Hypothalamus (tissue), 51 donors: ENCODE measurements around the gene SLC25A18.
"Not testable (repeated sequence)": the region's sequence is repeated elsewhere in the genome, so short reads cannot be mapped to it uniquely, and the experiment has no call there.

Source experiments
- DNase-seq, 51 donors: peaks; one replicate each; lab custom pipeline; 2025; lab: John Stamatoyannopoulos, UW

The SLC25A18 gene, protein sequence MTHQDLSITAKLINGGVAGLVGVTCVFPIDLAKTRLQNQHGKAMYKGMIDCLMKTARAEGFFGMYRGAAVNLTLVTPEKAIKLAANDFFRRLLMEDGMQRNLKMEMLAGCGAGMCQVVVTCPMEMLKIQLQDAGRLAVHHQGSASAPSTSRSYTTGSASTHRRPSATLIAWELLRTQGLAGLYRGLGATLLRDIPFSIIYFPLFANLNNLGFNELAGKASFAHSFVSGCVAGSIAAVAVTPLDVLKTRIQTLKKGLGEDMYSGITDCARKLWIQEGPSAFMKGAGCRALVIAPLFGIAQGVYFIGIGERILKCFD

GRCh38 chr22:17562906-17563870 is at the start of gene SLC25A18:
SLC25A18 (plus strand) TSS chr22:17563498; CDS start chr22:17579945, 16,447 bp downstream.
- peak in 38 of 51 donors; percentile 23 to 81 (median 56) for DNase-seq

- no peak for DNase-seq
These were observed 49.7 kb upstream of the SLC25A18 start for GRCh38 chr22:17513612-17514011.

GRCh38 chr22:17514084-17514483 is 49.2 kb upstream of the SLC25A18 start:
- DNase-seq, result no peak

- DNase-seq, result no peak
These were observed 44.9 kb upstream of the SLC25A18 start for GRCh38 chr22:17518406-17518805.

DNA sequence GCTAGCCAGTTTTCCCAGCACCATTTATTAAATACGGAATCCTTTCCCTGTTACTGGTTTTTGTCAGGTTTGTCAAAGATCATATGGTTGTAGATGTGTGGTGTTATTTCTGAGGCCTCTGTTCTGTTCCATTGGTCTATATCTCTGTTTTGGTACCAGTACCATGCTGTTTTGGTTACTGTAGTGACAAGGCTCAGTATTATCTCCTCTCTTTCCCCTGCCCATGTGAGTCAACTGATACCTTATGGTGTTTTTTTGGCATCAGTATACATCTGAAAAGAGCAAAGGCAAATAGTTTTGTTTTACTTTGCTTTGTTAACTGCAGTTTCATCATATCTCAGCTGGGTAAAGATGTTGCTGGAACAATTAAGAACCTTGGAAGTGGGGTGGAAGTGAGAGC is 41.3 kb upstream of the SLC25A18 start:
- DNase-seq, result not testable (repeated sequence)

DNA sequence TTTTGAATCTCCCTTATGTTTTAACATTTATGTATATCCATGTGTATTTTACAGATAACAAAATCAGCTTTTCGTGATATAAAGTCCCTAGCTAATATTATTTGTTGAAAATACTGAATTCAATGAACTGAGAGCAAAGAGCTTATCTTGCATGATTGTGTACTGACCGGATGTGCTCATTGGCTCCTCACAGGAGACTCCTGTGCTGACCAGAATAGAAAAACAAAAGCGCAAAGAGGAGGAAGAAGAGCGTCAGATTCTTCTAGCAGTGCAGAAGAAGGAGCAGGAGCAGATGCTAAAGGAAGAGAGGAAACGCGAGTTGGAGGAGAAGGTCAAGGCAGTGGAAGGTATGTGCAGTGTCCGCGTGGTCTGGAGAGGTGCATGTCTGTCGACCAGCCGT is 39.4 kb upstream of the SLC25A18 start:
- DNase-seq, result no peak

GRCh38 chr22:17536269-17536668 is 27.0 kb upstream of the SLC25A18 start:
- peak in 39 of 51 donors; percentile 2 to 72 (median 54) for DNase-seq

DNA sequence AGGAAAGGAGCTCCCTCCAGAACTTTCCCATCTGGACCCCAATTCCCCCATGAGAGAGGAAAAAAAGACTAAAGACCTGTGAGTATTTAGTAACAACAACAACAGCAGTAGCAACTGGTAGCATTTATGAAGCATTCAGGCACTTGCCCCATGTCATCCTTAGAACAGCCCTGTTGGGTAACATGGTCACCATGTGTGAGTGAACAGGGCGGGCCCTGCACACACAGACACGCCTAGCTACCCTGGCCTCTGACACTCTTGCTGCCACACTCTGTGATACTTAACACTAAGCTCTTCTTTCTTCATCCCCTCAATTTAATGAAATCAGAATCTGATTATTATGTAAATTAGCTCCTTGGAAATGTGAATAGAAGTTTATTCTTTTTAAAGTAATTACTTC is 26.1 kb upstream of the SLC25A18 start:
- DNase-seq, result no peak

- no peak for DNase-seq
These were observed 22.8 kb upstream of the SLC25A18 start for GRCh38 chr22:17540481-17540880.

GRCh38 chr22:17541476-17541875 is 21.8 kb upstream of the SLC25A18 start:
- DNase-seq, result no peak

- no peak for DNase-seq
These were observed 20.8 kb upstream of the SLC25A18 start for GRCh38 chr22:17542452-17542851.

DNA sequence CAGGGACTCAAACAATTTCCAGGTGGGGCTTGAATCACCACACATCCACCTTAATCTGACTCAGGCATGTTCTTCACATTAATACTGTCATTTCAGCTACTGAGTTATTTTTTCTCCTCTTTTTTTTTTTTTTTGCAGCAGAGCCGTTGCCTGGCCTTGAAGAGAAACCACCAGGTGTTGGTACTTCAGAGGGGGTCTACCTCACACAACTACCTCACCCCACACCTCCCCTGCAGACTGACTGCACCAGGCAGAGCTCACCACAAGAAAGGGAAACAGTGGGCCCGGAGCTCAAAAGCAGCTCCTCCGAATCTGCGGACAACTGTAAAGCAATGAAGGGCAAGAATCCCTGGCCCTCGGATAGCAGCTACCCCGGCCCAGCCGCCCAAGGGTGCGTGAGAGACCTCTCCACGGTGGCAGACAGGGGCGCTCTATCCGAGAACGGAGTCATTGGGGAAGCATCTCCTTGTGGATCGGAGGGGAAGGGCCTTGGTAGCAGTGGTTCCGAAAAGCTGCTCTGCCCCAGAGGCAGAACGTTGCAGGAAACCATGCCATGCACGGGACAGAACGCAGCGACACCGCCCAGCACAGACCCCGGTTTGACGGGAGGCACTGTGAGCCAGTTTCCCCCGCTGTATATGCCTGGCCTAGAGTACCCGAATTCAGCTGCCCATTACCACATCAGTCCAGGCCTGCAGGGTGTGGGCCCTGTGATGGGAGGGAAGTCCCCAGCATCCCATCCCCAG is 15.1 kb upstream of the SLC25A18 start:
- no peak for DNase-seq

GRCh38 chr22:17548756-17549035 is 14.6 kb upstream of the SLC25A18 start:
- DNase-seq, result no peak

DNA sequence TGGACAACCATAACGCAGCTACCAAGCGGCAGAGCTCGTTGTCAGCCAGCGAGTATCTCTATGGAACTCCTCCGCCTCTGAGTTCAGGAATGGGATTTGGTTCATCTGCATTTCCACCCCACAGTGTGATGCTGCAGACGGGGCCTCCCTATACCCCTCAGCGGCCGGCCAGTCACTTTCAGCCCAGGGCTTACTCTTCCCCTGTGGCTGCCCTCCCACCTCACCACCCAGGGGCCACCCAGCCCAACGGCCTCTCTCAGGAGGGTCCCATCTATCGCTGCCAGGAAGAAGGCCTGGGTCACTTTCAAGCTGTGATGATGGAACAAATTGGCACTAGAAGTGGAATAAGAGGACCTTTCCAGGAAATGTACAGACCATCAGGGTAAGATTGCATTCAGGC is 14.1 kb upstream of the SLC25A18 start:
- no peak for DNase-seq

- no peak for DNase-seq
These were observed 13.6 kb upstream of the SLC25A18 start for GRCh38 chr22:17549655-17550054.

DNA sequence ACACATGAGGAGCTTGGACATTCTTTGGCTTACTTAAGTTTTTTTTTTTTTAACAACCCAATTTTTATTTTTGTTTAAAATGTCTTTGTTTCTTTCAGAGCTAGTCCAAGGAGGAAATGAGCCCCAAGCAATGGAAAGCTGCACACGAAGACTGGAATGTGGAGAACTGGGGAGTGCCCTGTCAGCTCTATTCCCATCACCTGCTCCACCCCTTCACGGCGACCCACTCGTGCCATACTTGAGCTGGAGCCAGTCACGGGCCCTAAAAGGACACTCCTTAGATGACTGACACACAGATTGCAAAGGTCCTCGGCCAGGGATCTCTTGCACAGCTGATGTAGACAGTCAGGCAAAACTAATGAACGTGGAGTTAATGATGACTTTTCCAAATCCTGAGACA is 10.6 kb upstream of the SLC25A18 start:
- DNase-seq, result no peak

GRCh38 chr22:17554814-17555213 is 8.5 kb upstream of the SLC25A18 start:
- DNase-seq, result no peak

DNA sequence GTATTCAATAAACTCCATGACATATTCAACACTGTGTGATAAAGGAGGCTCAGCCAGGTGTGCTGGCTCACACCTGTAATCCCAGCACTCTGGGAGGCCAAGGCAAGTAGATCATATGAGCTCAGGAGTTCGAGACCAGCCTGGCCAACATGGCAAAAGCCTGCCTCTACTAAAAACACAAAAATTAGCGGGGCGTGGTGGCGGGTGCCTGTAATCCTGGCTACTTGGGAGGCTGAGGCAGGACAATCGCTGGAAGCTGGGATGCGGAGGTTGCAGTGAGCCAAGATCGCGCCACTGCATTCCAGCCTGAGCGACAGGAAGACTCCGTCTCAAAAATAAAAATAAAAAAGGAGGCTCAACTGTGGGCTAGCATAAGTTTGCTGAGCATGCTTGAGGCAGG is 4.1 kb upstream of the SLC25A18 start:
- DNase-seq, result no peak

- peak in 17 of 51 donors; percentile 16 to 75 (median 41) for DNase-seq
These were observed 666 bp downstream of the SLC25A18 start for GRCh38 chr22:17563936-17564391.

DNA sequence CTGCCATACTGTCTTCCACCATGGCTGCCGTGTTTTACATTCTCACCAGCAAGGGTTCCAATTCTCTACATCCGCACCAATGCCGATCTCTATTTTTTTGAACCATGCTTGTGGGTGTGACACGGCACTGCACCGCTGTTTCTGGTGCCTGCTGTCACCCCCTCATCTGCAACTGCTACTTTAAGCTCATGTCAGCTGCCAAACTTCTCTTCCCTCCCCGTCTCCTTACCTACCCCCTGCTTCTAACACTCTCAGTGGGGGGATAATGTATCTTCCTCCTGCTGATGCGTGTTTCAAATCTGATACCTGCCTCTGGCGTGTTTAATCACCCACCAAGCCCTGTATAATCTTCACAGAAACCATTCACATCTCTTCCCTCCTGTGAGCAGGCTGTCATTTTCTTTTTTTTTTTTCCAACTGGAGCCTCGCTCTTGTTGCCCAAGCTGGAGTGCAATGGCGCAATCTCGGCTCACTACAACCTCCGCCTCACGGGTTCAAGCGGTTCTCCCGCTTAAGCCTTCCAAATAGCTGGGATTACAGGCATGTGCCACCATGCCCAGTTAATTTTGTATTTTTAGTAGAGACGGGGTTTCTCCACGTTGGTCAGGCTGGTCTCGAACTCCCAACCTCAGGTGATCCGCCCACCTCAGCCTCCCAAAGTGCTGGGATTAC is 2.9 kb downstream of the SLC25A18 start:
- not testable (repeated sequence) for DNase-seq
